ENCODE measurements around the gene SRSF7. TPM values are rescaled to one million over a fixed set of nuclear protein-coding genes. Genes with fewer than 3 reads are reported as not detected.
A peak's percentile ranks its signal among the peaks of the same experiment; 100 is the strongest.
"Not testable (repeated sequence)": the region's sequence is repeated elsewhere in the genome, so short reads cannot be mapped to it uniquely, and the experiment has no call there.

Gene SRSF7
- total RNA-seq, 1 donor from 2014 or later = 99.7 TPM

- DNase-seq = no peak
- no peaks in the 10 kb centered on the region for H3K27me3 ChIP-seq (ENCODE audit: low read depth)
- no peaks in the 10 kb centered on the region for H3K4me1 ChIP-seq
- H3K4me3 ChIP-seq = no peak overlapping the region
- ATAC-seq = no peak
- no peaks in the 10 kb centered on the region for H3K36me3 ChIP-seq
- H3K9me3 ChIP-seq = no peaks in the 10 kb centered on the region
- no peak for TF ChIP-seq CTCF (IDR thresholded peaks at IDR 0.05)
- intact Hi-C loops (cut with DNase I) = no loop called here
- H3K27ac ChIP-seq = no peak overlapping the region
These were observed 14.4 kb upstream of the SRSF7 start for GRCh38 chr2:38765551-38765950.

- ATAC-seq (no peak), DNase-seq (no peak)
- Histone ChIP-seq H3K27me3 (ENCODE audit: low read depth) (no peaks in the 10 kb centered on the region), H3K9me3 (no peaks in the 10 kb centered on the region), H3K36me3 (no peaks in the 10 kb centered on the region), H3K27ac (no peak overlapping the region), H3K4me1 (no peaks in the 10 kb centered on the region), H3K4me3 (no peak overlapping the region)
- intact Hi-C loops (cut with DNase I) = no loop called here
- no peak for TF ChIP-seq CTCF (IDR thresholded peaks at IDR 0.05)
These were observed 14.0 kb upstream of the SRSF7 start for GRCh38 chr2:38765149-38765548.

GRCh38 chr2:38763728-38764127, 12.6 kb upstream of the SRSF7 start:
- TF ChIP-seq CTCF (IDR thresholded peaks at IDR 0.05) = no peak
- no peak overlapping the region for H3K27ac ChIP-seq
- intact Hi-C loops (cut with DNase I) = no loop called here
- no peak overlapping the region for H3K4me3 ChIP-seq
- no peaks in the 10 kb centered on the region for H3K4me1 ChIP-seq
- DNase-seq (no peak), ATAC-seq (no peak)
- no peaks in the 10 kb centered on the region for H3K9me3 ChIP-seq
- no peaks in the 10 kb centered on the region for H3K36me3 ChIP-seq
- H3K27me3 ChIP-seq (ENCODE audit: low read depth) = no peaks in the 10 kb centered on the region

DNA sequence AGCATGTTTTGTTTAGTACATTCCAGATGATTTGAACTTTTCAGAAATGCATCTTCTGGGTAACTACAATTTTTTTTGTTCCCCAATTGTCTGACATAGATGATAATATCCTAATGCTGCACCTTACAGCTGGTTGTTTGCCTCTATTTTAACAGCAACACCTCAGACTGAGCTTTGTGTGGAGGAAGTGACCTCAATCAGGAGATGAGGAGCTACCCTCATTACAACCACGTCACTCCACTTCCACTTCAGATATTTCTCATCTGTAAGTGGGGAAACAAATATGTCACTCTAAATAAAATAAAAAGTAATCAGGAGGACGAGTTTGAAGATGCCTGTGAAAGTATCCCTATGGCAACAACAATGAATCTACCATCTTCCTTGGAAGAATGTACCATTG, 12.1 kb upstream of the SRSF7 start:
- Histone ChIP-seq H3K36me3 (no peaks in the 10 kb centered on the region), H3K27ac (no peak overlapping the region), H3K4me3 (no peak overlapping the region), H3K9me3 (no peaks in the 10 kb centered on the region), H3K27me3 (ENCODE audit: low read depth) (no peaks in the 10 kb centered on the region), H3K4me1 (no peaks in the 10 kb centered on the region)
- DNase-seq = no peak
- intact Hi-C loops (cut with DNase I) = no loop called here
- no peak for ATAC-seq
- TF ChIP-seq CTCF (IDR thresholded peaks at IDR 0.05) = no peak

GRCh38 chr2:38755891-38756290, 4.7 kb upstream of the SRSF7 start:
- H3K27me3 ChIP-seq (ENCODE audit: low read depth); H3K36me3 ChIP-seq; H3K27ac ChIP-seq; H3K4me1 ChIP-seq; H3K9me3 ChIP-seq; ATAC-seq; DNase-seq; intact Hi-C loops (cut with DNase I); H3K4me3 ChIP-seq: not testable (repeated sequence)

DNA sequence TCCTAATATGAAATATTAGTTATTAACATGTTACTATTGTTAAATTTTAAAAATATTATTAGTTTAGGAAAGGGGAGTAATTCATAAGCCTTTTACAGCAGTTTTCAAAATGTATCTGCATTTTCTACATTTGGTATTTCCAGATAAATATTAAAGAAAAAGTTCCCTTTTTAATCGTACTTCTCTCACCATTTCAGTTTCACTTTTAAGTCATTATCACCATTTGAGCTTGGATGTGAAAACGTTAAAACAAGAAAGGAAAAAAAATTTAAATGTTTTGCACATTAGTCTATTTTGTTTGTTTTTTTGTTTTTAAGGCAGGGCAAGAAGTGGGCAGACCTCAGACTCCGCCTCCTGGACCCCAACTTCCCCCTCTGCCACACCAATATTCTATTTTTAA, 3.3 kb upstream of the SRSF7 start:
- no peak for ATAC-seq
- no peak for TF ChIP-seq CTCF (IDR thresholded peaks at IDR 0.05)
- intact Hi-C loops (cut with DNase I) = no loop called here
- H3K36me3 ChIP-seq = peaks cover 5% of the 10 kb centered on the region
- H3K4me3 ChIP-seq = peak overlapping the region; percentile 34
- H3K4me1 ChIP-seq = peaks cover 4% of the 10 kb centered on the region
- DNase-seq = no peak
- H3K9me3 ChIP-seq = no peaks in the 10 kb centered on the region
- peak overlapping the region; percentile 9 for H3K27ac ChIP-seq
- H3K27me3 ChIP-seq (ENCODE audit: low read depth) = no peaks in the 10 kb centered on the region
